ENCODE results near the gene HDGFL3. TPM values are rescaled to one million over a fixed set of nuclear protein-coding genes. Genes with fewer than 3 reads are reported as not detected.

Gene HDGFL3
- total and polyA plus RNA-seq, 9 of the 15 experiments (the other 6 are each of a cell fraction or from before 2014, with no cell fraction given), result 6.7 to 42.0 (median 31.4) TPM

DNA sequence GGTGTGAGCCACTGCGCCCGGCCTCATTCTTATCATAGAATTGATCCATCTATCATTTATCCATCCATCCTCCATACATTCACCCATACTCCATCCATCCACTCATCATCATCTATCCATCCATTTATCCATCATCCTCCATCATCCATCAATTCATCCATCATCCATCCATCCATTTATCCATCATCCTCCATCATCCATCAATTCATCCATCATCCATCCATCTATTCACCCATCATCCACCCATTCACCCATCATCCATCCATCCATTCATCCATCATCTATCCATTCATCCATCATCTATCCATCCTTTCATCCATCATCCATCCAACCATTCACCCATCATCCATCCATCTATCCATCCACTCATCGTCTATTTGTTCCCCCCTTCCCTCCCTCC lies 96.5 kb downstream of the HDGFL3 start (continued):
- TF ChIP-seq ZBTB26 (CRISPR knock-in tag; IDR thresholded peaks at IDR 0.05), result 0 out of 2 replicates have a peak, but pooled peaks have one; percentile 56
- no peak for TF ChIP-seq RB1 (IDR thresholded peaks at IDR 0.05; ENCODE audit: low read depth)

- H3K4me2 ChIP-seq (ENCODE audit: insufficient read depth, low read length), result no peak overlapping the region
- H3K9me1 ChIP-seq (ENCODE audit: control insufficient read depth, insufficient read depth, low read length), result no peaks in the 10 kb centered on the region
- FAIRE-seq (no peak), ATAC-seq (no peak), DNase-seq (ENCODE audit: extremely low read depth in 1 of 4, low spot score in 3 of 4) (no peak)
- POLR2A ChIA-PET, result interaction anchor here (0.7 kb wide), 1 partner anchor 24 kb away, joined by 3 read pairs; no protein-coding TSS in a partner anchor
- no peak for TF ChIP-seq SLC30A9 (CRISPR knock-in tag; IDR thresholded peaks at IDR 0.05)
- H2AFZ ChIP-seq (ENCODE audit: low read depth, low read length), result no peak overlapping the region
- no peak overlapping the region for H3K27ac ChIP-seq (ENCODE audit: extremely low read depth, low read depth, low read length)
- H3K27me3 ChIP-seq (ENCODE audit: control insufficient read depth in 2 of 2, insufficient read depth in 2 of 2, low read length in 2 of 2), result no peaks in the 10 kb centered on the region; a peak in 1 of 5 replicates
- no peaks in the 10 kb centered on the region for H4K20me1 ChIP-seq (replicated peaks; ENCODE audit: control insufficient read depth, insufficient read depth, low read length)
- H3K36me3 ChIP-seq (ENCODE audit: control insufficient read depth, insufficient read depth, low read length), result no peaks in the 10 kb centered on the region
- H3K79me2 ChIP-seq (ENCODE audit: control insufficient read depth, insufficient read depth, low read length), result no peaks in the 10 kb centered on the region
- no peak overlapping the region for H3K9ac ChIP-seq (ENCODE audit: insufficient read depth in 1 of 2, low read depth in 2 of 2, low read length in 2 of 2)
- peaks cover 18 to 24% of the 10 kb centered on the region in 2 experiments; a peak in 4 of 5 replicates for H3K4me1 ChIP-seq (replicated peaks in 1 of 2; ENCODE audit: control insufficient read depth in 2 of 2, insufficient read depth in 2 of 2, low read length in 2 of 2)
- CTCF ChIA-PET (ENCODE audit: low intra/inter-chr PET ratio), result no interaction called here
- no peaks in the 10 kb centered on the region for H3K9me3 ChIP-seq (replicated peaks; ENCODE audit: control insufficient read depth, insufficient read depth, low read depth, low read length)
- WGBS (ENCODE audit: insufficient coverage, low coverage, missing lambda C conversion rate), result 55% methylated on average over 3 of the region's 3 CpGs
- no TSS peak for BruUV-seq (replicated peaks)
- in situ Hi-C loops (cut with MboI) (no loop called here), intact Hi-C loops (cut with micrococcal nuclease) (no loop called here)
- H3K4me3 ChIP-seq, result no peak overlapping the region
These were observed 97.2 kb downstream of the HDGFL3 start for GRCh38 chr15:83110381-83110780.
